HepG2 (cell line): ENCODE measurements around the gene CSNK2B. TPM values are rescaled to one million over a fixed set of nuclear protein-coding genes. Genes with fewer than 3 reads are reported as not detected.

Source experiments
- DR1 ChIP-seq: sonication (generic); formaldehyde crosslinking; IDR thresholded peaks from 2 replicates; pipeline ENCODE4 v1.8.0; 2021; ENCODE audit warnings: mild to moderate bottlenecking, missing genetic modification reagents, inconsistent platforms
- ELF3 ChIP-seq: IDR thresholded peaks from 2 replicates; pipeline ENCODE4 v1.6.1; 2016; ENCODE audit warnings: missing genetic modification reagents, missing compliant biosample characterization
- FOSL1 ChIP-seq: sonication (generic); formaldehyde crosslinking; IDR thresholded peaks from 2 replicates; pipeline ENCODE4 v1.9.0; 2021; ENCODE audit warnings: missing genetic modification reagents, borderline replicate concordance
- HDAC2 ChIP-seq: sonication (generic); formaldehyde crosslinking; IDR thresholded peaks from 2 replicates; pipeline ENCODE4 v1.4.0; 2020; ENCODE audit warnings: missing genetic modification reagents
- HOXA5 ChIP-seq: sonication (generic); formaldehyde crosslinking; IDR thresholded peaks from 2 replicates; pipeline ENCODE4 v1.4.0; 2020; ENCODE audit warnings: missing genetic modification reagents
- HOXD1 ChIP-seq: sonication (generic); formaldehyde crosslinking; IDR thresholded peaks from 2 replicates; pipeline ENCODE4 v1.5.0; 2020; ENCODE audit warnings: missing genetic modification reagents
- NFKBIZ ChIP-seq: IDR thresholded peaks from 2 replicates; pipeline ENCODE4 v1.6.1; 2018; ENCODE audit warnings: missing genetic modification reagents, missing compliant biosample characterization
- NFRKB ChIP-seq: fragments of 450-650 bp; IDR thresholded peaks from 2 replicates; pipeline ENCODE4 v1.6.1; 2017
- PHF5A ChIP-seq: IDR thresholded peaks from one replicate; pipeline ENCODE4 v1.6.1; 2018; ENCODE audit warnings: low read depth, missing genetic modification reagents; ENCODE audit not compliant: unreplicated experiment
- PRDM15 ChIP-seq: sonication (generic); formaldehyde crosslinking; IDR thresholded peaks from 2 replicates; pipeline ENCODE4 v1.4.0; 2020; ENCODE audit warnings: missing genetic modification reagents
- THYN1 ChIP-seq: sonication (generic); formaldehyde crosslinking; IDR thresholded peaks from 2 replicates; pipeline ENCODE4 v1.8.1; 2023; ENCODE audit warnings: low read depth, mild to moderate bottlenecking, moderate library complexity, missing genetic modification reagents, borderline replicate concordance
- ZC3H4 ChIP-seq: sonication (generic); formaldehyde crosslinking; IDR thresholded peaks from 2 replicates; pipeline ENCODE4 v1.4.0; 2020; ENCODE audit warnings: missing genetic modification reagents, borderline replicate concordance
- ZFP37 ChIP-seq: sonication (generic); formaldehyde crosslinking; IDR thresholded peaks from 2 replicates; pipeline ENCODE4 v1.4.0; 2020; ENCODE audit warnings: missing genetic modification reagents, borderline replicate concordance
- ZNF234 ChIP-seq: sonication (generic); formaldehyde crosslinking; conservative IDR thresholded peaks from 2 replicates; pipeline ENCODE4 v1.5.1; 2020; ENCODE audit warnings: mild to moderate bottlenecking, missing genetic modification reagents
- ZNF333 ChIP-seq: sonication (generic); formaldehyde crosslinking; IDR thresholded peaks from 2 replicates; pipeline ENCODE4 v1.4.0; 2020; ENCODE audit warnings: mild to moderate bottlenecking, missing genetic modification reagents, borderline replicate concordance
- ZNF335 ChIP-seq: sonication (generic); formaldehyde crosslinking; IDR thresholded peaks from 2 replicates; pipeline ENCODE4 v1.4.0; 2020; ENCODE audit warnings: missing genetic modification reagents
- ZNF34 ChIP-seq: sonication (generic); formaldehyde crosslinking; IDR thresholded peaks from 2 replicates; pipeline ENCODE4 v1.4.0; 2020; ENCODE audit warnings: mild to moderate bottlenecking, missing genetic modification reagents, borderline replicate concordance
- ZNF343 ChIP-seq: sonication (generic); formaldehyde crosslinking; IDR thresholded peaks from 2 replicates; pipeline ENCODE4 v1.4.0; 2020; ENCODE audit warnings: mild to moderate bottlenecking, missing genetic modification reagents
- ZNF761 ChIP-seq: sonication (generic); formaldehyde crosslinking; conservative IDR thresholded peaks from 2 replicates; pipeline ENCODE4 v1.4.0; 2020; ENCODE audit warnings: mild to moderate bottlenecking, missing genetic modification reagents
- ZNF768 ChIP-seq: sonication (generic); formaldehyde crosslinking; IDR thresholded peaks from 2 replicates; pipeline ENCODE4 v1.4.0; 2020; ENCODE audit warnings: missing genetic modification reagents
- ZNF850 ChIP-seq: sonication (generic); formaldehyde crosslinking; conservative IDR thresholded peaks from 2 replicates; pipeline ENCODE4 v1.9.0; 2021; ENCODE audit warnings: mild to moderate bottlenecking, missing genetic modification reagents
- polyA plus RNA-seq, 8 experiments: library from polyadenylated mRNA; depleted of rRNA in 3 of 8; stranded (reverse) in 7 of 8; unstranded in 1 of 8; fragments of >200 nt; fragmentation: Illumina TruSeq in 4 of 8; extraction: Trizol in 4 of 8; gene quantifications; 2 replicates each; pipeline versions ENCODE4 v1.2.1 to v1.2.3, GENCODE V29; 2011 to 2016; ENCODE audit warnings: low read depth in 4 of 8, missing spikeins in 1 of 8, mixed read lengths in 1 of 8; ENCODE audit not compliant: insufficient read depth in 1 of 8
- total RNA-seq, 5 experiments: library from RNA; depleted of rRNA; stranded (reverse); fragments of >200 nt; fragmentation: Illumina TruSeq; extraction: Trizol; gene quantifications; 2 replicates each; pipeline ENCODE4 v1.2.3, GENCODE V29; 2016; ENCODE audit warnings: low read depth in 1 of 5
- TF ChIP-seq, protein P1 (sequence below): sonication (generic); formaldehyde crosslinking; IDR thresholded peaks from 2 replicates; pipeline ENCODE4 v1.5.0; 2020; ENCODE audit warnings: mild to moderate bottlenecking, missing genetic modification reagents
- TF ChIP-seq, protein P2 (sequence below): IDR thresholded peaks from 2 replicates; pipeline ENCODE4 v1.6.1; 2018; ENCODE audit warnings: missing genetic modification reagents, mild to moderate bottlenecking, missing compliant biosample characterization

CSNK2B gene
- total and polyA plus RNA-seq, 2 of the 13 experiments (the other 11 are each of a cell fraction or from before 2014, with no cell fraction given) = 111 to 296 TPM

DNA sequence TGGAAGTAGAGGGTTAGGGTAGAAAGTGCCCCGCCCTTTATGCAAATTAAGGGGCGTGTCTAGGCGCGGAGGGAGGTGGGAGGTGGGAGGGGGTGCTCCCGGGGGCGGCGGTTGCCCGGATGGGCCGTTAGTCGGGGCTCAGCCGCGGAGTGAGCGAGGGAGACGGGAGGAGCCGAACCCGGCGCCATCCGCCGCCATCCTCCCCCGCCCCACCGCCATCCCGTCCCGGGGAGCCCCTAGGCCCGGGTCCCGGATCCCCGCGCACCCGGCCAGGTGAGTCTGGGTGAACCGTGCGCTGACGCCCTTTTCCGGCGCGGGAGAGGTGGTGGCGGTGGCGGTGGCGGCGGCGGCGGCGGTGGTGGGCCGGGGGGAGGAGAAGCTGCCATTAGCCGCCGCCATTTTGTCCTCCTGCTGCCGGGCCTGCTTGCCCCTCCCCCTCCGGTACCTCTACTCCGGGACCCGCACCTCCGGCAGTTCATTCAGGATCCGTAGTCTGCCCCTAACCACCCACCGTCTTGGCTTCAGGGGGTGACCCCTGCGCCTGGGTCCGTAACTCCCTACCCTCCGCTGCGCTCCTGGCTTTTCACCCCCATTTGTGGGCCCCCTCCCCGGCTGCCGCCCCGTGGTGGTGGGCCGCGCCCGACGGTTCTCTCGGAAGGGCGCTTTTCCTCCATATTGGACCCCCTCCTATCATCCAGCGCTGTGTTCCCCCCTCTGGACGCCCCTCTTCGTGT is 45.1 kb upstream of the CSNK2B start, which contains the start of gene PRRC2A (continued):
- TF ChIP-seq, protein P1, sequence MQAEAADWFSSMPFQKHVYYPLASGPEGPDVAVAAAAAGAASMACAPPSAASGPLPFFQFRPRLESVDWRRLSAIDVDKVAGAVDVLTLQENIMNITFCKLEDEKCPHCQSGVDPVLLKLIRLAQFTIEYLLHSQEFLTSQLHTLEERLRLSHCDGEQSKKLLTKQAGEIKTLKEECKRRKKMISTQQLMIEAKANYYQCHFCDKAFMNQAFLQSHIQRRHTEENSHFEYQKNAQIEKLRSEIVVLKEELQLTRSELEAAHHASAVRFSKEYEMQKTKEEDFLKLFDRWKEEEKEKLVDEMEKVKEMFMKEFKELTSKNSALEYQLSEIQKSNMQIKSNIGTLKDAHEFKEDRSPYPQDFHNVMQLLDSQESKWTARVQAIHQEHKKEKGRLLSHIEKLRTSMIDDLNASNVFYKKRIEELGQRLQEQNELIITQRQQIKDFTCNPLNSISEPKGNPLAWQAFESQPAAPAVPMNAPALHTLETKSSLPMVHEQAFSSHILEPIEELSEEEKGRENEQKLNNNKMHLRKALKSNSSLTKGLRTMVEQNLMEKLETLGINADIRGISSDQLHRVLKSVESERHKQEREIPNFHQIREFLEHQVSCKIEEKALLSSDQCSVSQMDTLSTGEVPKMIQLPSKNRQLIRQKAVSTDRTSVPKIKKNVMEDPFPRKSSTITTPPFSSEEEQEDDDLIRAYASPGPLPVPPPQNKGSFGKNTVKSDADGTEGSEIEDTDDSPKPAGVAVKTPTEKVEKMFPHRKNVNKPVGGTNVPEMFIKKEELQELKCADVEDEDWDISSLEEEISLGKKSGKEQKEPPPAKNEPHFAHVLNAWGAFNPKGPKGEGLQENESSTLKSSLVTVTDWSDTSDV (CRISPR knock-in tag) = 0 out of 2 replicates have a peak, but pooled peaks have one; percentile 13
- TF ChIP-seq PHF5A (CRISPR knock-in tag) (peak; percentile 65), DR1 (CRISPR knock-in tag) (peak; percentile 69; the same call in 1 of the 2 replicates), ZNF335 (peak; percentile 1; the same call in 1 of the 2 replicates), ZNF343 (CRISPR knock-in tag) (no peak), NFKBIZ (CRISPR knock-in tag) (peak; percentile 48; the same call in 1 of the 2 replicates), ZNF761 (CRISPR knock-in tag) (peak; percentile 32; the same call in 1 of the 2 replicates), PRDM15 (CRISPR knock-in tag) (peak; percentile 21; the same call in 1 of the 2 replicates), ZNF768 (CRISPR knock-in tag) (peak; percentile 45; the same call in 1 of the 2 replicates), ZFP37 (CRISPR knock-in tag) (no peak), THYN1 (CRISPR knock-in tag) (0 out of 2 replicates have a peak, but pooled peaks have one; percentile 40), ELF3 (no peak), HOXA5 (CRISPR knock-in tag) (no peak; the same call in none of the 2 replicates), HDAC2 (CRISPR knock-in tag) (peak; percentile 30; the same call in 1 of the 2 replicates), FOSL1 (CRISPR knock-in tag) (no peak), ZC3H4 (no peak), ZNF850 (CRISPR knock-in tag) (no peak), ZNF333 (CRISPR knock-in tag) (peak; percentile 86; the same call in 1 of the 2 replicates), HOXD1 (CRISPR knock-in tag) (peak; percentile 29; the same call in 1 of the 2 replicates), NFRKB (peak; percentile 93), ZNF234 (0 out of 2 replicates have a peak, but pooled peaks have one; percentile 89), ZNF34 (CRISPR knock-in tag) (0 out of 2 replicates have a peak, but pooled peaks have one; percentile 11)
- TF ChIP-seq, protein P2, sequence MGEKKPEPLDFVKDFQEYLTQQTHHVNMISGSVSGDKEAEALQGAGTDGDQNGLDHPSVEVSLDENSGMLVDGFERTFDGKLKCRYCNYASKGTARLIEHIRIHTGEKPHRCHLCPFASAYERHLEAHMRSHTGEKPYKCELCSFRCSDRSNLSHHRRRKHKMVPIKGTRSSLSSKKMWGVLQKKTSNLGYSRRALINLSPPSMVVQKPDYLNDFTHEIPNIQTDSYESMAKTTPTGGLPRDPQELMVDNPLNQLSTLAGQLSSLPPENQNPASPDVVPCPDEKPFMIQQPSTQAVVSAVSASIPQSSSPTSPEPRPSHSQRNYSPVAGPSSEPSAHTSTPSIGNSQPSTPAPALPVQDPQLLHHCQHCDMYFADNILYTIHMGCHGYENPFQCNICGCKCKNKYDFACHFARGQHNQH = peak; percentile 85
